HCT116 (cell line): ENCODE measurements around the gene DDT.
"Not testable (repeated sequence)": the region's sequence is repeated elsewhere in the genome, so short reads cannot be mapped to it uniquely, and the experiment has no call there.

ENCODE experiments used
- ELF1 ChIP-seq: IDR thresholded peaks from 2 replicates; pipeline ENCODE4 v1.6.1; 2012; ENCODE audit warnings: low read depth, borderline replicate concordance
- MAX ChIP-seq: IDR thresholded peaks from 2 replicates; pipeline ENCODE4 v1.6.1; 2012
- POLR2A ChIP-seq: IDR thresholded peaks from 2 replicates; pipeline ENCODE4 v1.7.0; 2011; ENCODE audit warnings: borderline replicate concordance; ENCODE audit not compliant: insufficient read depth, insufficient read length; ENCODE audit errors: extremely low read depth
- REST ChIP-seq: IDR thresholded peaks from 2 replicates; pipeline ENCODE4 v1.6.1; 2012; ENCODE audit warnings: low read depth
- SIN3A ChIP-seq: IDR thresholded peaks from 2 replicates; pipeline ENCODE4 v1.6.1; 2012; ENCODE audit warnings: low read depth
- SRF ChIP-seq: IDR thresholded peaks from 2 replicates; pipeline ENCODE4 v1.6.1; 2012; ENCODE audit warnings: low read depth
- YY1 ChIP-seq: IDR thresholded peaks from 2 replicates; pipeline ENCODE4 v1.6.1; 2011; ENCODE audit warnings: low read length, low read depth, moderate library complexity, mild to moderate bottlenecking; ENCODE audit not compliant: insufficient replicate concordance; ENCODE audit errors: extremely low read depth
- ZBTB33 ChIP-seq: IDR thresholded peaks from 2 replicates; pipeline ENCODE4 v1.6.1; 2011; ENCODE audit warnings: mild to moderate bottlenecking, low read length, moderate library complexity; ENCODE audit not compliant: insufficient replicate concordance; ENCODE audit errors: extremely low read depth
- TF ChIP-seq, protein P1 (sequence below), 3 experiments: fragments of 200-600 bp in 1 of 3; sonication (generic) in 1 of 3; IDR thresholded peaks in 2 of 3; conservative IDR thresholded peaks in 1 of 3; 2 replicates each; pipeline ENCODE4 v1.5.1; 2012 to 2017; ENCODE audit warnings: low read depth in 2 of 3, low read length in 2 of 3, antibody characterized with exemption in 1 of 3, borderline replicate concordance in 1 of 3, control low read depth in 1 of 3, mild to moderate bottlenecking in 1 of 3, mixed read lengths in 1 of 3, mixed run types in 1 of 3, moderate library complexity in 1 of 3; ENCODE audit not compliant: insufficient read depth in 1 of 3

- TF ChIP-seq, protein P1, sequence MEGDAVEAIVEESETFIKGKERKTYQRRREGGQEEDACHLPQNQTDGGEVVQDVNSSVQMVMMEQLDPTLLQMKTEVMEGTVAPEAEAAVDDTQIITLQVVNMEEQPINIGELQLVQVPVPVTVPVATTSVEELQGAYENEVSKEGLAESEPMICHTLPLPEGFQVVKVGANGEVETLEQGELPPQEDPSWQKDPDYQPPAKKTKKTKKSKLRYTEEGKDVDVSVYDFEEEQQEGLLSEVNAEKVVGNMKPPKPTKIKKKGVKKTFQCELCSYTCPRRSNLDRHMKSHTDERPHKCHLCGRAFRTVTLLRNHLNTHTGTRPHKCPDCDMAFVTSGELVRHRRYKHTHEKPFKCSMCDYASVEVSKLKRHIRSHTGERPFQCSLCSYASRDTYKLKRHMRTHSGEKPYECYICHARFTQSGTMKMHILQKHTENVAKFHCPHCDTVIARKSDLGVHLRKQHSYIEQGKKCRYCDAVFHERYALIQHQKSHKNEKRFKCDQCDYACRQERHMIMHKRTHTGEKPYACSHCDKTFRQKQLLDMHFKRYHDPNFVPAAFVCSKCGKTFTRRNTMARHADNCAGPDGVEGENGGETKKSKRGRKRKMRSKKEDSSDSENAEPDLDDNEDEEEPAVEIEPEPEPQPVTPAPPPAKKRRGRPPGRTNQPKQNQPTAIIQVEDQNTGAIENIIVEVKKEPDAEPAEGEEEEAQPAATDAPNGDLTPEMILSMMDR (IDR thresholded peaks at IDR 0.05 in 2 of 3, conservative IDR thresholded peaks at IDR 0.05 in 1 of 3; ENCODE audit: borderline replicate concordance in 1 of 3, insufficient read depth in 1 of 3, low read depth in 2 of 3, low read length in 2 of 3) = not testable (repeated sequence)
- TF ChIP-seq ELF1, POLR2A, SRF, YY1, SIN3A, ZBTB33, REST, MAX: not testable (repeated sequence)
Measured at GRCh38 chr22:23954991-23955305, 19.3 kb downstream of the DDT start.
